GM18907 (cell line): ENCODE results near the gene YAP1.
"Not testable (repeated sequence)": the region's sequence is repeated elsewhere in the genome, so short reads cannot be mapped to it uniquely, and the experiment has no call there.

Experiments
- ATAC-seq: cut with Tn5 transposase; IDR thresholded peaks from one replicate; pipeline ENCODE4 v1.9.1; 2021; ENCODE audit warnings: mild to moderate bottlenecking, moderate library complexity; ENCODE audit not compliant: unreplicated experiment

Gene YAP1

DNA sequence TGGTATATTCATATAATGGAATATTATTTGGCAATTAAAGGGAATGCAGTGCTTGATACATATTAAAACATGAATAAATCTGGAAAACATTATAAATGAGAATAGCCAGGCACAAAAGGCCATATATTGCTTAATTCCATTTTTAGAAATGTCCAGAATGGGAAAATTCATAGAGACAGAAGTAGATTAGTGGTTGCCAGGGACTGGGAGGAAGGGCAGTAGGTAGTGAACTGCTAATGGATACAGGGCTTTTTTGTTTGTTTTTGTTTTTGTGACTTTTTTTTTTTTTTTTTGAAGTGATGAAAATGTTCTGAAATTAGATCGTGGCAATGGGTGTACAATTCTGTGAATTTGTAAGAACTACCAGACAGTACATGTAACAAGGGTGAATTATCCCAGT lies 86.1 kb downstream of the YAP1 start:
- no peak for ATAC-seq

DNA sequence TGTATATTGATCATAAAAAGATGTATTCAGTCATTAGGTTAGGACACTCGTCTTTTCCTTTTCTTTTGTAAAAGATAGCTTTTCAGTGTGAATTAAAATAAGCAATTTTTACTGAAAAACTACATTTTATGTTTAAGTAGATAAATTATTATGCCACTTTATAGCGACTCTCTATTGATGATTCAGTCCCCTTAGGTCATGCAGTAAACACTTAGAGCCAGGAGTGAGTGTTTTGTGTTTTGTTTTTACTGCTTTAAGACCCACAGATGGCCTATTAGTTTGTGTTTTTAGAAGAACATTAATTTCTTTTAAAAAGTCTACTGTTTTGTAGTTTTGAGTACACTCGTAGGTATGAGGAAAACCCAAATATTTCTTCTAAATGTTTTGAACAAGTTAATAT lies 86.6 kb downstream of the YAP1 start:
- ATAC-seq: no peak

DNA sequence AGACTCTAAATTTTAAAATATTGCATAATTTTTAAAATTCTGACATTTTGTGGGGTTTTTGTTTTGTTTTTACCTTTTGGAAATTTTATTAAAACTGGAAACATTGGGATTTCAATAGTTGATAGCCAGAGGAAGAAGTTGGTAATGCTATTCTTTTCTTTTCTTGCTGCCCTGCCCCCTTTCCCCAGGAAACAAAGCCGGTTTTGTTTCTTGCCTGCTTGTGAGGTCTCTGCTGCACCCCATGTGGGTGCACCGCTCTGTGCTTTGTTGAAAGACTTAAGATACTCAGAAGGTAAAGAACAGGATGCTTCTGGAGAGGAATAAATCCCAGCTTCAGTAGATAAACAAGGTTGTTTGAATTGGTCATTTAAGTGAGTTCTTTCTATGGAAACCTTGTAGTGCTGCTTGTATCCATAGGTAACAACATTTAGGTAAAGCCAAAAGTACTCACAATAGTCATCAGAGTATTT lies 87.5 kb downstream of the YAP1 start:
- ATAC-seq: no peak

DNA sequence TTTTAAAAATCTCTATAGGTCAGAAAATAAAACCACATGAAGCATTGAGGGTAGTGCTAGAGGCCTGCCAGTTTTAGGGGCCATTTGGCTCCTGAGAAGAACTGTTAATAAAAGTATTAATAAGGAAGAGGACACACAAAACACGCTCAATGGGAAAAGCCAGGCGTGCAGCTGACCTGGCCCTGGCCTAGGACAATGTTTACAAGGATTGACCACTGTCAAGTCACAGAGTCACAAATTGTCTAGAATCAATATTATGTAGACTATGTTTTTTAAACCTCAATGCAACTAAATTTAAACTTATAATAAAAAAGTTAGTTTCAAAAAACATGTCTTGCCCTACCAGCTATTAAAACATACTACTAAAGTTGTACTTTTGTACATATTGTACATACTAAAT lies 89.4 kb downstream of the YAP1 start:
- no peak for ATAC-seq

DNA sequence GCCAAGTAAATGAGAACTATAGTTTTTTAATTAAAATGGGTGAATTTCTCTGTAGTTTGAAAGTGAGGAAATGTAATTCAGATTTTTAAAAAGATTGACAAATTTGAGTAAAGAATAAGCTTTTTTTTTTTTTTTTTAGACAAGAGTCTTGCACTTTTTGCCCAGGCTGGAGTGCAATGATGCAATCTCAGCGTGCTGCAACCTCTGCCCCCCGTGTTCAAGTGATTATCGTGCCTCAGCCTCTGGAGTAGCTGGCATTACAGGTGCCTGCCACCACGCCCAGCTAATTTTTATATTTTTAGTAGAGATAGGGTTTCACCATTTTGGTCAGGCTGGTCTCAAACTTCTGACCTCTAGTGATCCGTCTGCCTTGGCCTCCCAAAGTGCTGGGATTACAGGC lies 90.1 kb downstream of the YAP1 start:
- ATAC-seq: not testable (repeated sequence)

DNA sequence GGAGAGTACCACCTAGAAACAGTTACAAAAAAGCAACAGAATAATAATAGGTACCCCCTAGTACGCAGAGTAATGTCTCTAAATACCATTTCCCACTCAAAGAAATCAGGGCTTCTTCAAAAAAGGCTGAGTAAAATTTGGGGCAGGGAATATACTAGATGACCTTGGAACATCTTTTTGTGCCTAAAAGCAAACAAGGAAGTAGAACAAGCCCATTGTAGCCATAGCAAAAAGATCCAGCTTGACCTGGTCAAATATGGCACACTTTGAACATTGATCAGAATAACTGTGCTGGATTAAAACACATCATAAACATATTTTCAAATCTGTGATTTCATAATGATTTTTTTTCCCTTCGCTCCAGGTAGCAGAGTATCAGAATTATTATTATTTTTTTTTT lies 91.5 kb downstream of the YAP1 start:
- ATAC-seq: no peak

DNA sequence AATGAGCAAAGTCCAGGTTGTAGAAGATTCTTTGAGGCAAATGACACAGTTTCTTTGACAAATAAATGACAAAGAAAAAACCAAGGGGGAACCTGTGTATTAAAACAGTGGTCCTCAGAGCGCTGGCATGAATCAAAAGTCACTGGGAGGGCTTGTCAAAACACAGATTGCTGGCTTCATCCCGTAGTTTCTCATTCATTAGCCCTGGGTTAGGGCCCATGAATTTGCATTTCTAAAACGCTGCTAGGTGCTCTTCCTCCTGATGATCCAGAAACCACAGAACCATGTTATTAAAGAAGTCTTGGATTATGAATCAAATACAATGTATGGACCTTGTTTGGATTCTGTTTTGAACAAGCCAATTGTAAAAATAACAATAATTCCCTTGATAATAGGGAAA lies 92.7 kb downstream of the YAP1 start:
- no peak for ATAC-seq

DNA sequence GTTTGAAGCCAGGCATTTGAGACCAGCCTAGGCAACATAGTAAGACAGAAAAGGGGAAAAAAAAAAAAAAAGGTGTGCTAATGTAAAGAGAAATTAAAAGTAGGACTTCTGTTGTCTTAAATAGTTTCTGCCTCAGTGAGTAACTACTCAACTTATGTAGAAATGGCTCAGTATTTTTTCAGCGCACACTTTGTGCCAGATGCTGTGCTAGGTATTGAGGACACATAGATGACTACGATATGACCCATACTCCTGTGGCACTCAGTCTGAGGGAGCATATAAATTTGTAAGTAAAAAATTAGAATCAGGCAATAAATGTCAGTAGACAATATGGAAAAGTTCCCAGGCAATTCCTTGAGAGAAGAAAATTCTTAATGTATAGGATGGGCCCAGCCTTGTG lies 93.9 kb downstream of the YAP1 start:
- ATAC-seq: no peak

DNA sequence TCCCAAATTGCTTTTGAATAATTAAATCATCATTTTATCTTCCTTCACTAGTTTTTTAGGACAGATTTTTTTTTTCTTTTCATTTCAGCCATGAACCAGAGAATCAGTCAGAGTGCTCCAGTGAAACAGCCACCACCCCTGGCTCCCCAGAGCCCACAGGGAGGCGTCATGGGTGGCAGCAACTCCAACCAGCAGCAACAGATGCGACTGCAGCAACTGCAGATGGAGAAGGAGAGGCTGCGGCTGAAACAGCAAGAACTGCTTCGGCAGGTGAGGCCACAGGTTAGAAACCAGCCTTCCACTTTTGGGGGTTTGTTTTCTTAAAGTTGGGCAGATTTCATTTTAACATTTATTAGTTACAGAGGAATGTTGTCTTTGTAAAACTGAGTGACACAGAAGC lies 95.6 kb downstream of the YAP1 start:
- no peak for ATAC-seq

DNA sequence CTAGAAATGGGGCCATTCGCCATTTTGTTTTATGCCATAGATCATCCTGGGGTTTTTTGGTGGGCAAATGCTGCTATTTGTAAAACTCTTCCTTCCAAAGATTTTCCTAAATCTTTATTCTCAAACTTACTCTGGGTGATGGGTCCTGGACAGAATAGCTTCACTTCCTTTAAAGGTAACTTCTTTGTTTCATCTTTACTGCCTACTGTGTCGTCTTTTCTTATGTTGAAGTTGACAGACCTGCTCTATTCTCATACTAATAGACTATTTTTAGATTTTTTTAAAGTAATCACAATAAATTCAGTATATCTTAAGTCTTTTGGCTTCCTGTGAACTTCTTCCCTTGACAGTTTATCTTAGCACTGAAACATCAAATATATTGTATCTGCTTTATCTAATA lies 98.6 kb downstream of the YAP1 start:
- no peak for ATAC-seq

DNA sequence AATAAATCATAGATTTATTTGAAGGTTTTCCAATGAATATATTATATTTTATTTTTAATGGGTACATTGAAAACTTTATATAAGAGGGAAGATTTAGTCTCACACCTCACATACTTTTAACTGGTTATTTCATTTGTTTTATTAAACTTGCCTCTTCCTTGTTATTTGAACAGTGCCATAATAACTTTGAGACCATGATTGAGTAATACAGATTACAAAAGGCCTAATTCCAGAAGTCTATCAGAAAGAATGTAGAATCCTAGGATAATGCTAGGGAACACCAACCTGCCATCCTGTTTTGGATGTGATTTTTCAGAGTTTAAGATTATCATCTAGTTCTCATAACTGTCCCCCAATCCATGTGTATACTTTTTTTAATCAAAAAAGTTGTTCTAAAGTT lies 104.4 kb downstream of the YAP1 start:
- no peak for ATAC-seq

DNA sequence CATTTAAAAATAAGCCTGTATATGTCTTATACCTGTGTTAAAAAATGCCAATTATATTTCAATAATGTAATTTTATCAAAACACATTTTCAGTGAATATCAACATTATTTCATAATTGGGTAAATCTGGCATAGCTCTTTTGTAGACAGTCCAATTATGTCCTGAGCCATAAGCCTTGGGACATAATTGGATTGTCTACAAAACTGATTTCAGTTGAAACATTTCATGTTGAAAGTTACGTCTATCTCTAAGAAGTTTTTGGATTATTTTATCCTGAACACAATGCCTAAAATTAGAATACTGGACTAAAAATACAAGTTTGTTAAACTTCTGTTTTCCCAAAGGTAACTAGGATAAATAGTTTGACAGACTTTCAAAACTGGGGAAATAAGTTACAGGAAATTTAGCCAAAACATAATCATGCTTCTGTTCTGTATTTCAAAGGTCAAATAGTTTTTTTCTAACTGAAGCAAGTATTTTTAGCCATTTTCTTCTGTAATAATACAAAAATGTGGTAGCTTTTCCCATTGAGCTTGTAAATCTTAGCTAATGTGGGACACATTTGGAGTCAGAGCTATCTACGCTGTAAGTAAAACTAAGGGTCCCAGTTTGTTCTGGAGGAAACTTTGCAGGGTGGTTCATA lies 106.3 kb downstream of the YAP1 start:
- ATAC-seq: no peak

DNA sequence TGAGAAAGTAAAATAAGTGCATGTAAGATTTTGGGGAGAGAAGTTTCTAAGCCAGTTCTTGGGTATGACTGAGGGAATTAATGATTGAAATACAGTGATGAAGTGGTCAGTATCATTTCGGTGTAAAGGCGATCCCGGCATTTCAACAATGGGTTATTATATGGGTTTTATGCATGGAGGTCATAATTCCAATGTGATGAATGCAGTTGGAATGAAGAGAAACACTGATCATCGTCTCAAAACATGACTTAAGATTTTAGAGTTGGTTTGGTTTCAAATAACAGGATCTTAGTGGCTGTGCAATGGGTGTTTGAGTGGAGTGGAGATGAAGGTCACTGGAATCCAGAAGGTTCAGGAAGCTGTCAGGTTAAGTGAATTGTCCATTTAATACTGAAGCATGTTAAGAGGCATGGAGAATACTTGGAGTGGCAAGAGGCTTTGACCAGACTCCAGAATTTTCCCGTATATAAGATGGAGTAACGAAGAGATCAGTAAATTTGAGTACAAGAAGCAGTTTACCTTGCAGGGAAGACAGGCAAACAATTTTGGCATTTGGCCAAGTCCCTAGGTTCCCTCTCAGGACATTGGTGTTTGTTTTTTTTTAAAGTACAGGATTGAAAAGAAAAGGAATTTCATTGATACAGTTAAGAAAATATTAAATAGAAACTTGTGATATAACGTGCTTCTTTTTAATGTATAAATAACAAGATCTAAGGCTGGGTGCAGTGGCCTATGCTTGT lies 110.7 kb downstream of the YAP1 start:
- no peak for ATAC-seq

DNA sequence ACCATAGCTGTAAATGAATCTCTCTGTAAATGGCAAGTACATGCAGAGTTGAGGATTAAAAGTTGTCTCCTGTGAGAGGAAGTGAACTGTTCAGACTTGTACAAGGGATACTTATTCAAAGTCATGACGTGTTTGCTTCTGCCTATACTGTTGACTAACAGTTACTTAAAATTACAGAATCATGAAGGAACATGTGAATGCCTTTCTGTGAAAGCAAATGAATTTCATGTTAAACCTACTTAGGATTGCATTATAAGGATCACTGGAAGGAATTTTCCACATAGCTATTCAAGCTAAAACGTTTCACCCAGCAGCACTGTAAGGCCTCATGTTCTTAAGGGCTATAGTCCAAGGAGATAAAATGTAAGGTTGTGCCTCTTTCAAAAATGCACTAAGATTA lies 113.6 kb downstream of the YAP1 start:
- no peak for ATAC-seq

DNA sequence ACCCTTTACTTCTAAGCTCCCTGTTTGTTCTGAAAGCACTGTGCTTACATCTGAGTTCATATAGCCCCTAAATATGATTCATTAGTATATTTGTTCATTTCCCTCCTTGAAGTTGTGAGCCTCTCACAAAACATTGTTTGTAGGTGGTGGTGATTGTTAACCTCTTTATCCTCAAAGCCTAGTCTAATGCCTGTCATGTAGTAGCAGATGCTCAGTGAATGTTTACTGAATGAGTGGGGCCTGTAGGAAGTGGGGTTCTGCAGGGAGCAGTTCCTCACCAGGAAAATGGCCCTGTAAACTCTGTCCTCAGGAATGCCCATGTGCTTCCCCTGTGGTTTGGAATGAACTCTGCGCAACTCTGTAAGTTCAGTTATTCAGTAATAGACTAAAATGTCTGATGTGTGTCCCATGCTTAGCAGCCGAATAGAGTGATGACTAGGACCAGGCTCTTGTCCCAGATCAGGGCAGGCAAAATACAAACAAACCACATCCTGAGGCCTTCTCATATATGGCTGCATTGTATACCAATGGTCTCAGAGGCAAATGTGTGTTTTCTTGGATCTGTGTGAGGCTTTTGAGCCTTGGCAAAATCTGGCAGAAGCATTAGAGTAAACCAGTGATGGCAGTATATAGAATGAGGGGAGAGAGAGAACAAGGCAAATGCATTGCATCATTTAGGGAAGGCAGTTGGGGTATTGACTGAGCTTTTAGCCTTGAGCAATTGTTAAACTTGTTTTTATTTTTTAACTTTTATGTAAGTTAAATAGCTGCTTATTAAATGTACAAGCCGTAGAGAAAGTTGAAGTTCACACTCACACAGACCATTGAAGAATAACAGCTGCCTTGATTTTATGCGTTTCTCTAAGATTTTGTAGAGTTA lies 115.7 kb downstream of the YAP1 start:
- ATAC-seq: no peak

DNA sequence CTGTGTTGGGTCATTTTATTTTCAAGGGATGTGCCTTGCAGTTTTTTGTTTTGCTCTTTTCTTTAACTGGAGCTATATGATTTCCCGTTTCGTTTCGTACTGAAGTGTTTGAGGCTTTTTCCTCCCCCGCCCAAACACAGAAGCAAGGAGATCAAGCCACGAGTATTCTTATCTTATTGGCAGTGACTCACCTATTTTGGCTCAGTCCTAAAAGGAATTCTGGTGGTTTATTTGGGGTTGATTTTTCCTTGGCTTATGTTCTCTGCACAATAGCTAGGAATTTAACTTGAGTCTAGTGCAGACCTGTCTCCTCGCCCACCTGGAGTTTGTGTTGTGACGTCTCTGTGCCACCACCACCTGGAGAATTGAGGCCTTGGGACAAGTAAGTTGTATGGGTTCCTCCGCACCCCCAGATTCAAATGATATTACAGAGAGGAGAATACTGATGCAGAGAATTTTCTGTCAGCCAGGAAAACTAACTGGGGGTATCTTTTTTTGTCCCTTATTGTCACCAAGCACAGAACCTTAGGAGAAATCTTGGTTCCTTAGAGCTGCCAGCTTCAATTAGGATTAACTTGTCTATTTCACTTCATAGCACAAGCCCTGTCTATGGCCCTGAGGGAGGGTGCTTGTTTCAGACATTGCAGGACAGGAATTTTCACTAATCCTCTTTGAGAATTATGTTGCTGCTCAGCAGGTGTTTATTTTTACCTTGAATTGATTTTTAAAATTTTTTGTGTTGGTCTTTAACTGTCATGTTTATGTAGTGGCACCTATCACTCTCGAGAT lies 116.6 kb downstream of the YAP1 start:
- no peak for ATAC-seq

DNA sequence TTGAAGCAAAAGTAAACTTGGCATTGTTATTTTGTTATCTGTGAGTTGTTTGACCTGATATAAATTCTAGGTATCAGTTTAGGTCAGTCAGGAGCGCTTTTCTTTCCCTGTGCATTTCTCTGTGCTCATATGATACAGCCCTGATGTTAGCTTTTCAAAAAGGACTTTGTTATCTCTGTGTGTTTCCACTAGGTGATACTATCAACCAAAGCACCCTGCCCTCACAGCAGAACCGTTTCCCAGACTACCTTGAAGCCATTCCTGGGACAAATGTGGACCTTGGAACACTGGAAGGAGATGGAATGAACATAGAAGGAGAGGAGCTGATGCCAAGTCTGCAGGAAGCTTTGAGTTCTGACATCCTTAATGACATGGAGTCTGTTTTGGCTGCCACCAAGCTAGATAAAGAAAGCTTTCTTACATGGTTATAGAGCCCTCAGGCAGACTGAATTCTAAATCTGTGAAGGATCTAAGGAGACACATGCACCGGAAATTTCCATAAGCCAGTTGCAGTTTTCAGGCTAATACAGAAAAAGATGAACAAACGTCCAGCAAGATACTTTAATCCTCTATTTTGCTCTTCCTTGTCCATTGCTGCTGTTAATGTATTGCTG lies 119.4 kb downstream of the YAP1 start:
- ATAC-seq: no peak

DNA sequence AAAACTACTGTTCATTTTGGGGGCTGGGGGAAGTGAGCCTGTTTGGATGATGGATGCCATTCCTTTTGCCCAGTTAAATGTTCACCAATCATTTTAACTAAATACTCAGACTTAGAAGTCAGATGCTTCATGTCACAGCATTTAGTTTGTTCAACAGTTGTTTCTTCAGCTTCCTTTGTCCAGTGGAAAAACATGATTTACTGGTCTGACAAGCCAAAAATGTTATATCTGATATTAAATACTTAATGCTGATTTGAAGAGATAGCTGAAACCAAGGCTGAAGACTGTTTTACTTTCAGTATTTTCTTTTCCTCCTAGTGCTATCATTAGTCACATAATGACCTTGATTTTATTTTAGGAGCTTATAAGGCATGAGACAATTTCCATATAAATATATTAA lies 119.9 kb downstream of the YAP1 start:
- ATAC-seq: no peak

DNA sequence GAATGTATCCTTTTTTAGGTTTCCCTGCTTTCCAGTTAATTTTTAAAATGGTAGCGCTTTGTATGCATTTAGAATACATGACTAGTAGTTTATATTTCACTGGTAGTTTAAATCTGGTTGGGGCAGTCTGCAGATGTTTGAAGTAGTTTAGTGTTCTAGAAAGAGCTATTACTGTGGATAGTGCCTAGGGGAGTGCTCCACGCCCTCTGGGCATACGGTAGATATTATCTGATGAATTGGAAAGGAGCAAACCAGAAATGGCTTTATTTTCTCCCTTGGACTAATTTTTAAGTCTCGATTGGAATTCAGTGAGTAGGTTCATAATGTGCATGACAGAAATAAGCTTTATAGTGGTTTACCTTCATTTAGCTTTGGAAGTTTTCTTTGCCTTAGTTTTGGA lies 120.7 kb downstream of the YAP1 start:
- ATAC-seq: no peak

DNA sequence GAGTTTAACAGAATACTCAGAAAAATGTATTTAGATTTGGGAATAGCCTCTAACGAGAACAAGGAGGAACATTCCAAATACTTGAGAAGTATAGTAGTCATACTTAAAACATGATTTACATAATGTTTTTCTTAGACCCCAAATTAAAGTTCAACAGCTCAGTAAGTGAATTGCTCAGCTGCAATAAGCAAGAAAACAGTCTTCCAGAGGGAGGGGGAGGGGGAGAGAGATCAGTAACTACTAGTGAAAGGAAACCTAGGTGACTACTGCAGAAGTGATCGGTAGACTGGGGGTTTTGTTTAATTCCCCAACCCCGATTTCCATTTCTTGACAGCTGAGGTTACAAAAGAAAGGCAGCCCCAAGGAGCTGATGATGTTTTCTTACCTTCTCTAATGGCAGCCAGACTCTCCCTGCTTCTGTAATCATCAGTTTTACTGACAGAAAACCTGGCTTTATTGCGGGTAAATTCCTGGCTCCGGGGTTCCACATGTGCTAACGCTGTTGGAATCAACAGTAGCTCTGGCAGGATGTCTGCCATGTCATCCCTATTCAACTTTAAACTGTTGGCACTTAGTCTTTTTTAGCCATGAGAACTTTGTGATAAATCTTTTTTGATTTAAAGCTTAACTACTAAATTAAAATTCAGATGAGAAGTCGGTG lies 124.7 kb downstream of the YAP1 start:
- no peak for ATAC-seq
